SU-DHL-6 (cell line): ENCODE measurements around the gene UBE2D3.

ENCODE experiments used
- H2AFZ ChIP-seq: fragments of 200-600 bp; sonication (generic); 2 replicates; pipeline ENCODE4 v1.6.1; 2014; ENCODE audit warnings: low read depth, mild to moderate bottlenecking, moderate library complexity, mixed read lengths, antibody characterized with exemption, low read length; ENCODE audit not compliant: severe bottlenecking
- H3F3A ChIP-seq: fragments of 200-600 bp; shearing (Covaris generic); 2 replicates; pipeline ENCODE4 v1.6.0; 2016; ENCODE audit warnings: antibody characterized with exemption, mild to moderate bottlenecking; ENCODE audit not compliant: insufficient read depth
- H3K27ac ChIP-seq: fragments of 200-600 bp; sonication (generic); 2 replicates; pipeline ENCODE4 v1.5.1; 2016; ENCODE audit warnings: low read depth, mild to moderate bottlenecking, low read length, moderate library complexity, mixed read lengths
- H3K27me3 ChIP-seq: fragments of 200-600 bp; sonication (generic), shearing (Covaris generic); 2 replicates; pipeline ENCODE4 v1.6.0; 2014; ENCODE audit warnings: mild to moderate bottlenecking, low read length
- H3K36me3 ChIP-seq: fragments of 200-600 bp; sonication (generic); 2 replicates; pipeline ENCODE4 v1.6.1; 2014; ENCODE audit warnings: mild to moderate bottlenecking, low read length, mixed read lengths
- H3K4me2 ChIP-seq: fragments of 300-600, 200-600 bp; shearing (Covaris generic), sonication (generic); 2 replicates; pipeline ENCODE4 v1.6.0; 2014; ENCODE audit warnings: low read length, low read depth, mild to moderate bottlenecking; ENCODE audit not compliant: poor library complexity, severe bottlenecking
- H3K4me3 ChIP-seq: fragments of 200-600 bp; sonication (generic); 2 replicates; pipeline ENCODE4 v1.5.1; 2014; ENCODE audit warnings: antibody characterized with exemption, low read length, mild to moderate bottlenecking, mixed read lengths; ENCODE audit not compliant: insufficient read depth, poor library complexity, severe bottlenecking
- H3K79me2 ChIP-seq: fragments of 200-600 bp; sonication (generic); 2 replicates; pipeline ENCODE4 v1.6.1; 2014; ENCODE audit warnings: mild to moderate bottlenecking, low read length, moderate library complexity; ENCODE audit not compliant: insufficient read depth
- H3K9ac ChIP-seq: fragments of 200-600 bp; sonication (generic); 2 replicates; pipeline ENCODE4 v1.7.0; 2014; ENCODE audit warnings: mild to moderate bottlenecking, low read length
- H3K9me2 ChIP-seq: fragments of 200-600 bp; sonication (generic); replicated peaks from 2 replicates; pipeline ENCODE4 v1.6.1; 2014; ENCODE audit warnings: low read length; ENCODE audit not compliant: insufficient read depth
- H3K9me3 ChIP-seq: fragments of 200-600 bp; sonication (generic); 2 replicates; pipeline ENCODE4 v1.6.1; 2014; ENCODE audit warnings: low read length, mixed read lengths; ENCODE audit not compliant: insufficient read depth
- H4K20me1 ChIP-seq: fragments of 200-600 bp; sonication (generic); 2 replicates; pipeline ENCODE4 v1.6.1; 2014; ENCODE audit warnings: low read depth, mild to moderate bottlenecking, antibody characterized with exemption, low read length, moderate library complexity, mixed read lengths
- CTCF ChIP-seq: fragments of 200-600 bp; sonication (generic); IDR thresholded peaks from one replicate; pipeline ENCODE4 v1.5.1; 2017; ENCODE audit warnings: antibody characterized with exemption, mild to moderate bottlenecking, low read length, moderate library complexity; ENCODE audit not compliant: insufficient read depth, poor library complexity, severe bottlenecking
- EZH2phosphoT487 ChIP-seq: fragments of 200-600 bp; sonication (generic), shearing (Covaris generic); conservative IDR thresholded peaks from 2 replicates; pipeline ENCODE4 v1.6.1; 2018; ENCODE audit warnings: mild to moderate bottlenecking, antibody characterized with exemption, low read length, moderate library complexity, mixed read lengths

The UBE2D3 gene

GRCh38 chr4:102826890-102827673 lies at the start of gene UBE2D3:
UBE2D3 (minus strand) TSS chr4:102827551; CDS start chr4:102826508, 1,043 bp downstream.
- H3K27me3 ChIP-seq: no peaks in the 10 kb centered on the region
- TF ChIP-seq CTCF (no peak), EZH2phosphoT487 (no peak)

GRCh38 chr4:102871772-102872171 lies 44.4 kb upstream of the UBE2D3 start:
- no peak overlapping the region for H3K4me3 ChIP-seq
- H3K36me3 ChIP-seq: peaks cover 18% of the 10 kb centered on the region; the same call in 1 of the 2 replicates
- H3K4me2 ChIP-seq: peak overlapping the region; percentile 90
- no peak overlapping the region for H3K27ac ChIP-seq
- TF ChIP-seq EZH2phosphoT487 (no peak), CTCF (no peak)
- H2AFZ ChIP-seq: no peak overlapping the region
- H3F3A ChIP-seq: peaks cover 10% of the 10 kb centered on the region
- H4K20me1 ChIP-seq: no peaks in the 10 kb centered on the region
- no peaks in the 10 kb centered on the region for H3K27me3 ChIP-seq
- peaks cover 76% of the 10 kb centered on the region for H3K79me2 ChIP-seq
- no peaks in the 10 kb centered on the region for H3K9me2 ChIP-seq
- no peak overlapping the region for H3K9ac ChIP-seq
- H3K9me3 ChIP-seq: no peaks in the 10 kb centered on the region

More at GRCh38 chr4:102826890-102827673, at the start of gene UBE2D3:
- no peak within 1 kb of the TSS for H2AFZ ChIP-seq
- no peaks in the 10 kb centered on the region for H3K9me3 ChIP-seq
- peak within 1 kb of the TSS; percentile 95 for H3K4me3 ChIP-seq
- H3K9ac ChIP-seq: peak within 1 kb of the TSS; percentile 100
- H4K20me1 ChIP-seq: peaks cover 15% of the 10 kb centered on the region
- H3F3A ChIP-seq: peaks cover 4% of the 10 kb centered on the region; the same call in 1 of the 2 replicates
- H3K27ac ChIP-seq: peak within 1 kb of the TSS; percentile 93
- no peaks in the 10 kb centered on the region for H3K9me2 ChIP-seq
- H3K36me3 ChIP-seq: peaks cover 20% of the 10 kb centered on the region
- H3K4me2 ChIP-seq: peak within 1 kb of the TSS; percentile 99
- H3K79me2 ChIP-seq: peaks cover 61% of the 10 kb centered on the region

- peak overlapping the region; percentile 90 for H3K4me2 ChIP-seq
- peak overlapping the region; percentile 71 for H3K4me3 ChIP-seq
- no peaks in the 10 kb centered on the region for H3K9me2 ChIP-seq
- peaks cover 10% of the 10 kb centered on the region for H3F3A ChIP-seq
- H3K27me3 ChIP-seq: no peaks in the 10 kb centered on the region
- H3K9ac ChIP-seq: peak overlapping the region; percentile 70
- H3K79me2 ChIP-seq: peaks cover 75% of the 10 kb centered on the region
- peaks cover 4% of the 10 kb centered on the region; the same call in 1 of the 2 replicates for H3K36me3 ChIP-seq
- TF ChIP-seq CTCF: no peak
- TF ChIP-seq EZH2phosphoT487: no peak
- H4K20me1 ChIP-seq: no peaks in the 10 kb centered on the region
- peak overlapping the region; percentile 99 for H3K27ac ChIP-seq
- no peaks in the 10 kb centered on the region for H3K9me3 ChIP-seq
- H2AFZ ChIP-seq: peak overlapping the region; percentile 9
Measured at GRCh38 chr4:102869569-102870197, 42.3 kb upstream of the UBE2D3 start.
